Fibroblast of pulmonary artery (primary cell): ENCODE measurements around the gene AUTS2.

Source experiments
- DNase-seq: peaks from one replicate; pipeline ENCODE4 v3.0.0-alpha.2; 2010; ENCODE audit warnings: low read depth
- H3K4me3 ChIP-seq: replicated peaks from 2 replicates; pipeline ENCODE4 v1.5.1; 2011; ENCODE audit warnings: low read depth, mild to moderate bottlenecking, control low read depth, low read length, moderate library complexity
- TF ChIP-seq, protein P1 (sequence below): IDR thresholded peaks from 2 replicates; pipeline ENCODE4 v1.5.1; 2011; ENCODE audit warnings: mild to moderate bottlenecking, control low read depth, low read length, inconsistent platforms; ENCODE audit errors: missing control alignments

AUTS2 gene

DNA sequence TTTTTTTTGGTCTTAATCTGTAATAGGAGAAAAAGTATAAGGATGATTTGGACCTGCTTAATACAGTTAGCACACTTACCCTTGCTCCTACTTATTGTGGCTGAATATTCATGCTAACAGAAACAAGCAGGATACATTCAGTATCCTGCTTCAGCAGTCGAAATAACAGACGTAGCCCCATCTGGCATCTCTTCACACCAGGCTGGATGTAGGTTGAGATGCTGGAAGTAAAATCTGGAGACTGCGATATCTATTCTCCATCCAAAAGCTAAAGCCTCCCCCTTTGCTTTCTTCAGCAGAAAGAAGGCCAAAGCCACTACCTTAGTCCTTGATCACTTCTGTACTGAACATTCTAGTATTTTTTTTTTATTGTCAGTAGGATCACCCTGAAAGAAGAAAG lies 537.4 kb downstream of the AUTS2 start:
- H3K4me3 ChIP-seq = no peak overlapping the region

DNA sequence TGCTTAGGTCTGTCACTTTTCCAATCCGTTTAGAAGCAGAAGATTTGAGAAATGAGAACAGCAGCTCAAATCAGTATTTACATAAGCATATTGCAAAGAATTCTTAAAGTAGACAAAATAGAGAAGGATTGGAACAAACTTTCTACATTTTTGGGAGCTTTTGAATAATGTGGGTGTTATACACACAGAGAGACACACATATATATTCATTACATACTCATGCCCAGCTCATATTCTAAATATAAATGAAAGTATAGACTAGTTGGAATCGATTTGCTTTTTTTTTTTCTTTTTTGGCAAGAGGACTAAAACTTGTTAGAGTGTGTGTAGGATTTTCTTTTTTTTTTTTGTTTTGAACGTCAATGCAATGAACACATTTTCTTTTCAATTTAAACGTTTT lies 538.9 kb downstream of the AUTS2 start:
- no peak overlapping the region for H3K4me3 ChIP-seq
- TF ChIP-seq, protein P1, sequence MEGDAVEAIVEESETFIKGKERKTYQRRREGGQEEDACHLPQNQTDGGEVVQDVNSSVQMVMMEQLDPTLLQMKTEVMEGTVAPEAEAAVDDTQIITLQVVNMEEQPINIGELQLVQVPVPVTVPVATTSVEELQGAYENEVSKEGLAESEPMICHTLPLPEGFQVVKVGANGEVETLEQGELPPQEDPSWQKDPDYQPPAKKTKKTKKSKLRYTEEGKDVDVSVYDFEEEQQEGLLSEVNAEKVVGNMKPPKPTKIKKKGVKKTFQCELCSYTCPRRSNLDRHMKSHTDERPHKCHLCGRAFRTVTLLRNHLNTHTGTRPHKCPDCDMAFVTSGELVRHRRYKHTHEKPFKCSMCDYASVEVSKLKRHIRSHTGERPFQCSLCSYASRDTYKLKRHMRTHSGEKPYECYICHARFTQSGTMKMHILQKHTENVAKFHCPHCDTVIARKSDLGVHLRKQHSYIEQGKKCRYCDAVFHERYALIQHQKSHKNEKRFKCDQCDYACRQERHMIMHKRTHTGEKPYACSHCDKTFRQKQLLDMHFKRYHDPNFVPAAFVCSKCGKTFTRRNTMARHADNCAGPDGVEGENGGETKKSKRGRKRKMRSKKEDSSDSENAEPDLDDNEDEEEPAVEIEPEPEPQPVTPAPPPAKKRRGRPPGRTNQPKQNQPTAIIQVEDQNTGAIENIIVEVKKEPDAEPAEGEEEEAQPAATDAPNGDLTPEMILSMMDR = no peak
- DNase-seq = no peak

More for the DNA sequence above, 537.4 kb downstream of the AUTS2 start:
- no peak for DNase-seq
- TF ChIP-seq, protein P1 = no peak

DNA sequence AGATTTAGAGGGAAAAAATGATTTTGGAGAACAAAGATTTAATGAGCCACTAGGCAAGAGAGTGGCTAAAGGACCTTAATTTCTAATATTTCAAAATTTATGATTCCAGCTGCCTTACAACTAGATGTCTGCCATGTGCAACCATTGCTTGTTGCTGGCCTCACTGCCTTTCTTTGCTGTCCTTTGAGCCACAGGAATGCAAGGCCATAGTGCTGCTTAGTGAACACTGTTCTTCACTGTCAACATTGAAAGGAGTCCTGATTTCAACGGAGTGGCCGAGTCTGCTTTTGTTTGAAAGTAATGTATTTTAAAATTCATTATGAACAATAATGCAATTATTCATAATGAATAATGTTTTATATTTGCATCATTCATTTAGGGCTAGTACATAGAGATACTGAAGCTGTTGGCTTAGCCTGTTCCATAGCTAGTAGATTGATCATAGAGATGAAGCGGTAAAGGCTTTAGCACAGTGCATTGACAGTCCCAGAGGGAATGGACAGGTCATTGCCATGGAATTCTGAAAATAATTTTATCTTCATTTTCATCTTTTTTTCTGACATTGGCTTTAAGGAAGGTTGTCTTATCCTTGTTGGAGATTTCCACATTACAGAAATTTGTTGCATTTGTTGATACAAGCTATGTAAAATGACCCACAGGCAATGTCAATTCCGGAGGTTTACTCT lies 544.1 kb downstream of the AUTS2 start:
- no peak overlapping the region for H3K4me3 ChIP-seq
- TF ChIP-seq, protein P1 = no peak
- DNase-seq = no peak

DNA sequence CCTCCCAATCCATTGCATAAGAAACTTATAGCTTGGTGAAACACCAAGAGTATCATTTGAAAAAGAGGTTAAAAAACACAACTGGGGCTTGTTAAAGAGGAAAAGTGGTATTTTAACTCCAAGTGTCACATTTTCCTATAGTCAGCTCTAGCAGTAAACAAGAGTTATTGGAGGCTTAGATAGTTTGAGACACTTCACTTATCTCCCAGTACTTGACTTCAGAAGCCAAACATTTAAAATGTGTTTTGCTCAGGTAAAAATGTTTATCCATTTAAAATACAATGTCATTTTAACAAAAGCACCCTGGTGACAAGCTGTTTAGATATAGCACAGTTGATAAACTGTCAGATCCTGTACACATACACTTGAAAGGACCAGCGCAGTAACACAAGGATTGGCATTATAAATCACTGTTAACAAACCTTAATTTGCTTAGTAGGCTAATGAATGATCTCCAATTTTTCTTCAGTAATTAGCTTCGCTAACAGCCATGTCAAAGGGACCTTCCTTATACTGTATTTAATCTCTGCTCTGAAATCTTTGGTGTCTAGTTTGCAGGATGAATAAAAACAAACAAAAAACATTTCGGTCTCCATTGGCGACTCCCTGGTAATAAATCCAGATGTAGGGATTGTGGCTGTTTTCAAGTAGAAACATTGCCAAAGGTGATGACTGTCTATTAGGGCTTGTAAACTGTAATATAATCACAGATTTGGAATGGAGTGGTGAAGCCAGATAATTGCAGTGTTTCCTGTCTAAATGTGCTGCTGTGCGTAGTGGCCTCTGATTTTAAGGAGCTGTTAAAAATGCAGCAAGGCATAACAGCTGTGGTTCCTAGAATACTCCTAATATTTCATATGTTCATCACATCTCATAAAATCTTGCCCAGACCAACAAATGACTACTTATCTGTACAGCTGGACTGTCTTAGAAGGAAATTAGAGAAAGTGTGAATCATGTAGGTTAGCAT lies 545.1 kb downstream of the AUTS2 start:
- TF ChIP-seq, protein P1 = no peak
- H3K4me3 ChIP-seq = no peak overlapping the region
- DNase-seq = no peak

DNA sequence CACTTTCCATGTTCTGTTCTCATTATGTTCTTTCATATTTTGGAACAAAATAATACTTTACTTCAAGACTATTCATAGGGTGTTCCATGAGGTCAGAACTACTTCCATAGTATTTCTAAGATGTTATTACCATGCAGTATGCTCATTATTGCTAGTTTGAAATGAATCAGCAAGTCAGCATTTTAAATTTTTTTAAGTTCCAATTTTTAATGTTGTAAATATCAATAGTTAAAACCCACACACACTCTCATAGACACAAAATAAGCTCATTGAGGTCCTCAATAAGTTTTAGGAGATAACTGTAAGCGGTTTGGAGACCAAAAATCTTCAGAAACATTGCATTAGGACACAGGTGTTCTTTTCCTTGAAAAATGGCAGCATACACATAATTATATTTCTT lies 550.7 kb downstream of the AUTS2 start:
- DNase-seq = no peak
- TF ChIP-seq, protein P1 = no peak
- no peak overlapping the region for H3K4me3 ChIP-seq

DNA sequence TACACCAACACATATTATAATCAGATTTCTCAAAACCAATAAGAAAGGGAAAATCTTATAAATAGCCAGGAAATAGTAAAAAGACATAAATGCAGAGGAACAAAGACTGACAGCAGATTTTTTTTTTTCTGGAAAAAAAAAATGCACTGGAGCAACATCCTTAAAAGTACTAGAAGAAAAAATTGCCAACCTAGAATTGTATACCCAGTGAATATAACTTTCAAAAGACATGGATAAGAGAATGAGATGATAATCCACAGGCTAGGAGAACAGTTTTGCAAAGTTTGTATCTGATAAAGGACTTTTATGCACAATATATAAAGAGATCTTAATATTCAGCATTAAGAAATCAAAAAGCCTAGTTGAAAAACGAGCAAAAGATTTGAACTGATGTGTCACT lies 554.0 kb downstream of the AUTS2 start:
- TF ChIP-seq, protein P1 = no peak
- DNase-seq = no peak
- no peak overlapping the region for H3K4me3 ChIP-seq
